ENCODE data around the gene PLOD2.

- TF ChIP-seq EZH2 (IDR thresholded peaks at IDR 0.05; ENCODE audit: insufficient read depth, poor library complexity, severe bottlenecking) (no peak), EZH2phosphoT487 (IDR thresholded peaks at IDR 0.05; ENCODE audit: insufficient read depth, low read depth) (no peak)
These were observed 108.1 kb downstream of the PLOD2 start for GRCh38 chr3:146052791-146053310.

All from GM23248 (cell line).